ENCODE data around the gene TLR8. TPM values are rescaled to one million over a fixed set of nuclear protein-coding genes. Genes with fewer than 3 reads are reported as not detected.
A peak's percentile ranks its signal among the peaks of the same experiment; 100 is the strongest.

TLR8 gene
- total RNA-seq, 1 donor, result under 0.01 TPM

DNA sequence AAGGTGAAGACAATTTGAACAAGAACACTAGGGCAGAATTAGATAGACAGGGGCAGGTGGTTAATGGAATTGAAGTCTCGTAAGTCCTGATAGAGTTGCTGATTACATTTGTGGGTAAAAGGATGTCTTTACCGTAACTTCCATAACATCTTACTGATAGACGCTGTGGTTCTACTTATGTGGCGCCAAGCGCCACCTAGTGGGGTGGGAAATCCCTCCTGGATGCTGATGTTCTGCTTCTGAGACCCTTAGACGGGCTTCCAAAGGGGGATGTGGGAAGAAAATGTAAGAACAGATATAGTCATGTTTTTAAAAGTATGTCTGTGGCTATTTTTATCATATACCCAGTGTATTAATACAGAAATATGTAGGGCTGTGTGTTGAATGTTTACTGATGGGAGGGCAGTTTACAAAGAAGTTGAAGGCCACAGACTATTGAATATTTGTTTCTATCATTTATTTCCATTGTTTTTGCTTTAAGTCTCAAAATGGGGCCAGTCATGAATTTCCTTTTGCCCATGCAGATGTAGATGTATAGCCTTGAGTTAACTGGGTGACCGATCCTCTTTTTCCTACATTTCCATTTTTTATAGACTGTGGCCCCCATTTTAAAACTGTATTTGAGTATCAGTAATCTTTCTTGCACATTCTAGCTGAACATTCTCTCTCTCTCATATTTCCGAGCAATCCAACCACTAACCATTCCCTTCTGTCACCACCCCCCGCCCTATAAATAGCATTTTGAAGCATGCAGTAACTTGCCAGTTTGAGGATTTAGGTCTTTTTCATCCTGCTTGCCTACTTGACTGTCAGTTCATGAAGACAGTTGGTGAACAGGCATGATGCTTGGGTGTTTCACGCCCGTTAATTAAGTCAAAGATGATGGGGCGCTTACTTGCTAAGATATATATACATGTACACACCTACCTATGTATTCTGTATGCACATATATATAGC lies 12.1 kb upstream of the TLR8 start:
- Histone ChIP-seq H3K27me3 (ENCODE audit: insufficient read depth, low read length) (no peaks in the 10 kb centered on the region), H3K36me3 (ENCODE audit: insufficient read depth, low read length) (no peaks in the 10 kb centered on the region), H3K4me1 (ENCODE audit: insufficient read depth, low read length) (no peaks in the 10 kb centered on the region), H3K4me2 (ENCODE audit: insufficient read depth, low read length) (no peak overlapping the region), H4K20me1 (ENCODE audit: insufficient read depth, low read length) (no peaks in the 10 kb centered on the region), H3K27ac (ENCODE audit: low read depth, low read length) (no peak overlapping the region), H3K9me3 (ENCODE audit: low read depth, low read length) (no peaks in the 10 kb centered on the region), H3K79me2 (ENCODE audit: insufficient read depth, low read length) (no peaks in the 10 kb centered on the region), H3K4me3 (ENCODE audit: insufficient read depth, low read length) (no peak overlapping the region), H2AFZ (ENCODE audit: low read length) (no peak overlapping the region)
- TF ChIP-seq, protein P1, sequence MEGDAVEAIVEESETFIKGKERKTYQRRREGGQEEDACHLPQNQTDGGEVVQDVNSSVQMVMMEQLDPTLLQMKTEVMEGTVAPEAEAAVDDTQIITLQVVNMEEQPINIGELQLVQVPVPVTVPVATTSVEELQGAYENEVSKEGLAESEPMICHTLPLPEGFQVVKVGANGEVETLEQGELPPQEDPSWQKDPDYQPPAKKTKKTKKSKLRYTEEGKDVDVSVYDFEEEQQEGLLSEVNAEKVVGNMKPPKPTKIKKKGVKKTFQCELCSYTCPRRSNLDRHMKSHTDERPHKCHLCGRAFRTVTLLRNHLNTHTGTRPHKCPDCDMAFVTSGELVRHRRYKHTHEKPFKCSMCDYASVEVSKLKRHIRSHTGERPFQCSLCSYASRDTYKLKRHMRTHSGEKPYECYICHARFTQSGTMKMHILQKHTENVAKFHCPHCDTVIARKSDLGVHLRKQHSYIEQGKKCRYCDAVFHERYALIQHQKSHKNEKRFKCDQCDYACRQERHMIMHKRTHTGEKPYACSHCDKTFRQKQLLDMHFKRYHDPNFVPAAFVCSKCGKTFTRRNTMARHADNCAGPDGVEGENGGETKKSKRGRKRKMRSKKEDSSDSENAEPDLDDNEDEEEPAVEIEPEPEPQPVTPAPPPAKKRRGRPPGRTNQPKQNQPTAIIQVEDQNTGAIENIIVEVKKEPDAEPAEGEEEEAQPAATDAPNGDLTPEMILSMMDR (IDR thresholded peaks at IDR 0.05; ENCODE audit: extremely low read depth, low read depth, low read length), result peak; percentile 66
- no peak for DNase-seq (ENCODE audit: insufficient read length, low spot score, missing footprints)

DNA sequence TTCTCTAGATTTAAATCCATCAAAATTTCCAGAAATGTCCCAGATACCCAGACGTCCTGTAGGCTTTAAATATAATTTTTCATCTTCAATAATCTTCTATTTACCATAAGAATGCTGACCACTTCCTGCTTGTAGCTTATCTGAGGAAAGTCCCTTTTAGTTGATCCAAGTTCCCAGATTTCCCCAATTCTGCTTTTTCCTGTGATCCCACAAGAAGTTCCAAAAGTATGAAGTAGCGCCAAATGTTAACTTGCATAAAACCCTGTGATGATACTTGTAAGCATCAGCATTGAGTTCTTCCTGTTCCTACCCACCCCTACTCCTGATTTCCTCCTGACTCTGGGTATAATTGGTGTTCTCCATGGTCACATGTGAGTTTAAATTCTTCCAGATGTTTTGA lies 10.6 kb upstream of the TLR8 start:
- Histone ChIP-seq H4K20me1 (ENCODE audit: insufficient read depth, low read length) (no peaks in the 10 kb centered on the region), H3K4me3 (ENCODE audit: insufficient read depth, low read length) (no peak overlapping the region), H3K4me1 (ENCODE audit: insufficient read depth, low read length) (no peaks in the 10 kb centered on the region), H3K9me3 (ENCODE audit: low read depth, low read length) (no peaks in the 10 kb centered on the region), H3K36me3 (ENCODE audit: insufficient read depth, low read length) (no peaks in the 10 kb centered on the region), H3K4me2 (ENCODE audit: insufficient read depth, low read length) (no peak overlapping the region), H3K79me2 (ENCODE audit: insufficient read depth, low read length) (no peaks in the 10 kb centered on the region), H3K27ac (ENCODE audit: low read depth, low read length) (no peak overlapping the region), H3K27me3 (ENCODE audit: insufficient read depth, low read length) (no peaks in the 10 kb centered on the region), H2AFZ (ENCODE audit: low read length) (no peak overlapping the region)
- TF ChIP-seq, protein P1 (IDR thresholded peaks at IDR 0.05; ENCODE audit: extremely low read depth, low read depth, low read length), result no peak
- DNase-seq (ENCODE audit: insufficient read length, low spot score, missing footprints), result no peak

DNA sequence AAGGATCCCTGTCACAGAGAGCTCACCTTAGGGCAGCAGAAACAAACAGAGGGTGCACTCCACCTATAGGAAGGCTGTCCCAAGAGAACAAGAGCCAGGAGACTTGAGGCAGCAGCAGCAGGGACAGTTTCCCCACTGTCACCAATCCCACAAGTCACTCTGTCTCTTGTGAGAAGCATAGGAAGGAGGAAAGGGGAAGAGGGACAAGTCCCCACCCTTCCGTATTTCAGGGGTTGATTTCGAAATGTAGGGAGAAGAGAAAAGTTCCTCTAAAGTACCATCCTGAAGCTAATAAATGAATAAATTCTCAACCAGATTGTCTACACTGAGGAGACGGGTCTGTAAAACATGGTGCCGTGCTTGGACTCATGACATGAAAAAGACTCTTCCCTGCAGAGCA lies 9.5 kb upstream of the TLR8 start:
- DNase-seq (ENCODE audit: insufficient read length, low spot score, missing footprints), result no peak
- H4K20me1 ChIP-seq (ENCODE audit: insufficient read depth, low read length), result no peaks in the 10 kb centered on the region

DNA sequence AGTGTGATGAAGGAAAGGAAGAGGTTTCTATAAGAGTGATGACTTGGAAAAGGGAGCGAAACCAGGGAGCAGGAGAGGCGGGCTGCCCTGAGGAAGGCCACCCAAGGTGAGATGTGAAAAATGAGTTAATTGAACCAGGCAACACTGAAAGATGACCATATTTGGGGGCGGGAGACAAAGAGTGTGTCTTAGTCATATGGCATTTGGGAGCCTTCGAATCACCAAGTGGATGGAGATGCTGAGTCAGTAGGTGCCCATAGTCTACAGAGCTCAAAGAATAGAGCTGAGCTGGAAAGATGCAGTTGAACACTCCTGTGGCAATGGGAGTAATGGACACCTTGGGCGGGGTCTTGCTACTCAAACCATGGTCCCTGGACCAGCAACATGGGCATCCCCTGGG lies 8.3 kb upstream of the TLR8 start:
- H3K4me1 ChIP-seq (ENCODE audit: insufficient read depth, low read length), result no peaks in the 10 kb centered on the region

More for the DNA sequence above, 9.5 kb upstream of the TLR8 start:
- H3K27ac ChIP-seq (ENCODE audit: low read depth, low read length), result no peak overlapping the region
- H3K4me3 ChIP-seq (ENCODE audit: insufficient read depth, low read length), result no peak overlapping the region
- no peaks in the 10 kb centered on the region for H3K79me2 ChIP-seq (ENCODE audit: insufficient read depth, low read length)
- H3K27me3 ChIP-seq (ENCODE audit: insufficient read depth, low read length), result no peaks in the 10 kb centered on the region
- TF ChIP-seq, protein P1 (IDR thresholded peaks at IDR 0.05; ENCODE audit: extremely low read depth, low read depth, low read length), result no peak
- H2AFZ ChIP-seq (ENCODE audit: low read length), result no peak overlapping the region
- H3K4me2 ChIP-seq (ENCODE audit: insufficient read depth, low read length), result no peak overlapping the region
- H3K36me3 ChIP-seq (ENCODE audit: insufficient read depth, low read length), result no peaks in the 10 kb centered on the region
- no peaks in the 10 kb centered on the region for H3K4me1 ChIP-seq (ENCODE audit: insufficient read depth, low read length)
- H3K9me3 ChIP-seq (ENCODE audit: low read depth, low read length), result no peaks in the 10 kb centered on the region

More for the DNA sequence above, 8.3 kb upstream of the TLR8 start:
- no peaks in the 10 kb centered on the region for H4K20me1 ChIP-seq (ENCODE audit: insufficient read depth, low read length)
- TF ChIP-seq, protein P1 (IDR thresholded peaks at IDR 0.05; ENCODE audit: extremely low read depth, low read depth, low read length), result no peak
- H3K4me2 ChIP-seq (ENCODE audit: insufficient read depth, low read length), result no peak overlapping the region
- H3K27me3 ChIP-seq (ENCODE audit: insufficient read depth, low read length), result no peaks in the 10 kb centered on the region
- H2AFZ ChIP-seq (ENCODE audit: low read length), result no peak overlapping the region
- no peaks in the 10 kb centered on the region for H3K9me3 ChIP-seq (ENCODE audit: low read depth, low read length)
- H3K4me3 ChIP-seq (ENCODE audit: insufficient read depth, low read length), result no peak overlapping the region
- H3K27ac ChIP-seq (ENCODE audit: low read depth, low read length), result no peak overlapping the region
- no peaks in the 10 kb centered on the region for H3K36me3 ChIP-seq (ENCODE audit: insufficient read depth, low read length)
- no peak for DNase-seq (ENCODE audit: insufficient read length, low spot score, missing footprints)
- no peaks in the 10 kb centered on the region for H3K79me2 ChIP-seq (ENCODE audit: insufficient read depth, low read length)

Data from osteoblast (primary cell).